Measurements from ENCODE around the gene IFITM2.
"Not testable (repeated sequence)": the region's sequence is repeated elsewhere in the genome, so short reads cannot be mapped to it uniquely, and the experiment has no call there.

IFITM2 gene

GRCh38 chr11:307766-308708 lies at the start of gene IFITM2:
Gene IFITM2, plus strand, starts transcription at chr11:307816. Its CDS starts 377 bp downstream, at chr11:308193.
- H3K9me3 Mint-ChIP-seq; H3K36me3 Mint-ChIP-seq (ENCODE audit: low read depth): not testable (repeated sequence)
- peaks cover 41% of the 10 kb centered on the region for H3K4me1 Mint-ChIP-seq (ENCODE audit: low read depth)
- intact Hi-C loops (cut with micrococcal nuclease), result loop anchor here (5.0 to 10.0 kb wide), 2 partner anchors 36 to 53 kb away; no protein-coding TSS in a partner anchor
- H3K27ac Mint-ChIP-seq, result peak within 1 kb of the TSS; percentile 84
- H3K4me3 Mint-ChIP-seq, result peak within 1 kb of the TSS; percentile 88
- peaks cover 34% of the 10 kb centered on the region for H3K27me3 Mint-ChIP-seq

GRCh38 chr11:259413-259812 lies 48.2 kb upstream of the IFITM2 start:
- H3K36me3 Mint-ChIP-seq (ENCODE audit: low read depth), result no peaks in the 10 kb centered on the region
- H3K4me1 Mint-ChIP-seq (ENCODE audit: low read depth), result peaks cover 6% of the 10 kb centered on the region
- H3K27me3 Mint-ChIP-seq, result peaks cover 21% of the 10 kb centered on the region
- intact Hi-C loops (cut with micrococcal nuclease), result loop anchor here (10.0 kb wide), 1 partner anchor 45 kb away; the partner anchor contains the start of gene IFITM2
- H3K4me3 Mint-ChIP-seq, result no peak overlapping the region
- no peaks in the 10 kb centered on the region for H3K9me3 Mint-ChIP-seq
- H3K27ac Mint-ChIP-seq, result no peak overlapping the region

- Mint-ChIP-seq H3K4me3 (no peak overlapping the region), H3K27me3 (peaks cover 17% of the 10 kb centered on the region), H3K36me3 (ENCODE audit: low read depth) (no peaks in the 10 kb centered on the region), H3K9me3 (no peaks in the 10 kb centered on the region), H3K4me1 (ENCODE audit: low read depth) (peaks cover 6% of the 10 kb centered on the region), H3K27ac (no peak overlapping the region)
- intact Hi-C loops (cut with micrococcal nuclease), result no loop called here
Observed at GRCh38 chr11:261624-262023, 46.0 kb upstream of the IFITM2 start.

- intact Hi-C loops (cut with micrococcal nuclease), result no loop called here
- H3K9me3 Mint-ChIP-seq, result no peaks in the 10 kb centered on the region
- H3K4me3 Mint-ChIP-seq, result peak overlapping the region; percentile 50
- H3K36me3 Mint-ChIP-seq (ENCODE audit: low read depth), result no peaks in the 10 kb centered on the region
- peak overlapping the region; percentile 99 for H3K27ac Mint-ChIP-seq
- peaks cover 2% of the 10 kb centered on the region for H3K27me3 Mint-ChIP-seq
- H3K4me1 Mint-ChIP-seq (ENCODE audit: low read depth), result peaks cover 44% of the 10 kb centered on the region
Observed at GRCh38 chr11:266676-267439, 40.8 kb upstream of the IFITM2 start.

GRCh38 chr11:267491-267994 lies 40.1 kb upstream of the IFITM2 start:
- intact Hi-C loops (cut with micrococcal nuclease), result no loop called here
- no peaks in the 10 kb centered on the region for H3K9me3 Mint-ChIP-seq
- peak overlapping the region; percentile 99 for H3K27ac Mint-ChIP-seq
- H3K36me3 Mint-ChIP-seq (ENCODE audit: low read depth), result no peaks in the 10 kb centered on the region
- H3K4me1 Mint-ChIP-seq (ENCODE audit: low read depth), result peaks cover 47% of the 10 kb centered on the region
- peaks cover 5% of the 10 kb centered on the region for H3K27me3 Mint-ChIP-seq
- peak overlapping the region; percentile 77 for H3K4me3 Mint-ChIP-seq

- H3K9me3 Mint-ChIP-seq; H3K36me3 Mint-ChIP-seq (ENCODE audit: low read depth): not testable (repeated sequence)
- intact Hi-C loops (cut with micrococcal nuclease), result loop anchor here (1.0 to 2.0 kb wide), 3 partner anchors 9 to 62 kb away; partner anchors contain the start of genes BET1L, PSMD13, RIC8A and SIRT3
- H3K4me1 Mint-ChIP-seq (ENCODE audit: low read depth), result peaks cover 51% of the 10 kb centered on the region
- peaks cover 10% of the 10 kb centered on the region for H3K27me3 Mint-ChIP-seq
- H3K4me3 Mint-ChIP-seq, result peak overlapping the region; percentile 77
- H3K27ac Mint-ChIP-seq, result peak overlapping the region; percentile 99
Observed at GRCh38 chr11:268716-269145, 38.9 kb upstream of the IFITM2 start.

GRCh38 chr11:269146-269890 lies 38.3 kb upstream of the IFITM2 start:
- Mint-ChIP-seq H3K36me3 (ENCODE audit: low read depth) (no peaks in the 10 kb centered on the region), H3K27me3 (peaks cover 10% of the 10 kb centered on the region), H3K4me3 (peak overlapping the region; percentile 77), H3K27ac (peak overlapping the region; percentile 99), H3K9me3 (no peaks in the 10 kb centered on the region), H3K4me1 (ENCODE audit: low read depth) (peaks cover 55% of the 10 kb centered on the region)
- intact Hi-C loops (cut with micrococcal nuclease), result loop anchor here (1.0 to 2.0 kb wide), 2 partner anchors 8 to 63 kb away; partner anchors contain the start of genes BET1L and RIC8A

- Mint-ChIP-seq H3K4me1 (ENCODE audit: low read depth) (peaks cover 65% of the 10 kb centered on the region), H3K27me3 (peaks cover 12% of the 10 kb centered on the region), H3K27ac (peak overlapping the region; percentile 99), H3K36me3 (ENCODE audit: low read depth) (no peaks in the 10 kb centered on the region), H3K4me3 (peak overlapping the region; percentile 2), H3K9me3 (no peaks in the 10 kb centered on the region)
- intact Hi-C loops (cut with micrococcal nuclease), result loop anchor here (5.0 kb wide), 1 partner anchor 37 kb away; the partner anchor contains the start of gene IFITM2
Observed at GRCh38 chr11:270451-271318, 36.9 kb upstream of the IFITM2 start.

GRCh38 chr11:271319-271715 lies 36.3 kb upstream of the IFITM2 start:
- H3K27ac Mint-ChIP-seq, result peak overlapping the region; percentile 99
- peaks cover 15% of the 10 kb centered on the region for H3K27me3 Mint-ChIP-seq
- H3K4me3 Mint-ChIP-seq, result no peak overlapping the region
- no peaks in the 10 kb centered on the region for H3K36me3 Mint-ChIP-seq (ENCODE audit: low read depth)
- peaks cover 65% of the 10 kb centered on the region for H3K4me1 Mint-ChIP-seq (ENCODE audit: low read depth)
- no peaks in the 10 kb centered on the region for H3K9me3 Mint-ChIP-seq
- intact Hi-C loops (cut with micrococcal nuclease), result loop anchor here (5.0 kb wide), 1 partner anchor 36 kb away; the partner anchor contains the start of gene IFITM2

- Mint-ChIP-seq H3K9me3 (no peaks in the 10 kb centered on the region), H3K4me3 (no peak overlapping the region), H3K4me1 (ENCODE audit: low read depth) (peaks cover 59% of the 10 kb centered on the region), H3K36me3 (ENCODE audit: low read depth) (no peaks in the 10 kb centered on the region), H3K27ac (peak overlapping the region; percentile 99), H3K27me3 (peaks cover 23% of the 10 kb centered on the region)
- intact Hi-C loops (cut with micrococcal nuclease), result loop anchor here (5.0 kb wide), 1 partner anchor 35 kb away; the partner anchor contains the start of gene IFITM2
Observed at GRCh38 chr11:272195-272930, 35.3 kb upstream of the IFITM2 start.

GRCh38 chr11:272931-273198 lies 34.8 kb upstream of the IFITM2 start:
- H3K4me1 Mint-ChIP-seq (ENCODE audit: low read depth), result peaks cover 59% of the 10 kb centered on the region
- peaks cover 27% of the 10 kb centered on the region for H3K27me3 Mint-ChIP-seq
- H3K4me3 Mint-ChIP-seq, result no peak overlapping the region
- no peaks in the 10 kb centered on the region for H3K9me3 Mint-ChIP-seq
- intact Hi-C loops (cut with micrococcal nuclease), result loop anchor here (5.0 kb wide), 1 partner anchor 34 kb away; the partner anchor contains the start of gene IFITM2
- no peaks in the 10 kb centered on the region for H3K36me3 Mint-ChIP-seq (ENCODE audit: low read depth)
- H3K27ac Mint-ChIP-seq, result peak overlapping the region; percentile 99

GRCh38 chr11:276219-276618 lies 31.4 kb upstream of the IFITM2 start:
- H3K27me3 Mint-ChIP-seq, result peaks cover 59% of the 10 kb centered on the region
- no peaks in the 10 kb centered on the region for H3K36me3 Mint-ChIP-seq (ENCODE audit: low read depth)
- intact Hi-C loops (cut with micrococcal nuclease), result no loop called here
- H3K27ac Mint-ChIP-seq, result no peak overlapping the region
- no peaks in the 10 kb centered on the region for H3K9me3 Mint-ChIP-seq
- H3K4me1 Mint-ChIP-seq (ENCODE audit: low read depth), result peaks cover 53% of the 10 kb centered on the region
- no peak overlapping the region for H3K4me3 Mint-ChIP-seq
